Measurements from ENCODE around the gene LDLRAD4. TPM values are rescaled to one million over a fixed set of nuclear protein-coding genes. Genes with fewer than 3 reads are reported as not detected.

LDLRAD4 gene
- total RNA-seq, 1 experiment from 2014 or later, result 3.6 TPM

DNA sequence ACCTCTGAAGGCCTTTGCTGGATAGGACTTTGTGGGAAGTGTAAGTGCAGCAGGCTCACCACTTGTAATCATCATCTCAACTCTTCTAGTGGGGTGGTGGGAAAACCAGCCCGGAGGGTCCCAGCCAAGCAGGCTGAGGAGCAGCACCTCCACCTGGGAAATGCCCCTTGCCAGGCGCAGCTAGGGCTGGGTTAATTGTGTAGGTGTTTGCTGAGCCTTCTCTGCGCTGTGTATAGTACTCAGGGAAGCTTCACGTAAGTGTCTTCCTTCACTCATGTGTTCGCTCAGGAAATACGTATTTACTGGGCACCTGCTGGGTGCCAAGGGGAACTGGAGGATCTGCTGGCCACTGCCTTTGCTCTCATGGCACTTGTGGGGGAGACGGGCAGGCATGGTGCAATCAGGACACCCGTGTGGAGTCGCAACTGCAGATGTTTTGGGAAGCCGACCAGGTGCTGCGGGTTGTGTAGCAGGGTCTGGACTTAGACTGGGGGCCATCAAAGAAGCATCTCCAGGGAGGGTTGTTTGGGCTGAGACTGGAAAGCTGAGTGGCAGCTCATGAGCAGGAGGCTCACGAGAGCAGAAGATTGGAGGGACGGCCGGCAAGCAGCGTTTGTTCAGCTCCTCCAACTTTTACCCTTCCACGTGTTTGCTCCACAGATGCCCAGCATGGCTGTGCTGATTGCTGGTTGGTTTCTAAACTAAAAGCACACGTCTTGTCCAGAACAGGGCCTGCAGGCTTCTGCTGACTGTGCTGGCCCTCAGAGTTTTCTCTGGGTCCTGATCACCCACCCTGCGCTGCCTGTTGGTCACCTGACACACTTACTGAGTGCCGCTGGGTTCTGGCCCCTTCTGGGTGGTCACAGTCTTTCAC, 164.6 kb downstream of the LDLRAD4 start:
- no TSS peak for BruUV-seq (replicated peaks)
- no peaks in the 10 kb centered on the region for H3K36me3 ChIP-seq (ENCODE audit: insufficient read depth, low read length, poor library complexity, severe bottlenecking)
- no peaks in the 10 kb centered on the region for H3K9me3 ChIP-seq (ENCODE audit: low read depth, low read length, poor library complexity, severe bottlenecking)
- no peak for TF ChIP-seq EZH2 (IDR thresholded peaks at IDR 0.05; ENCODE audit: borderline replicate concordance, low read depth, low read length, poor library complexity, severe bottlenecking)
- H3K27me3 ChIP-seq (replicated peaks; ENCODE audit: insufficient read depth, low read depth, low read length, poor library complexity), result no peaks in the 10 kb centered on the region
- peaks cover 9% of the 10 kb centered on the region for H3K4me1 ChIP-seq (ENCODE audit: insufficient read depth, low read length, poor library complexity, severe bottlenecking)
- intact Hi-C loops (cut with micrococcal nuclease; ENCODE audit: unreplicated experiment), result no loop called here
- H3K27ac ChIP-seq (ENCODE audit: low read depth, low read length, poor library complexity, severe bottlenecking), result no peak overlapping the region
- no peak overlapping the region for H3K4me3 ChIP-seq (ENCODE audit: low read depth, low read length, poor library complexity, severe bottlenecking)
- CTCF ChIA-PET, result no interaction called here
- DNase-seq (ENCODE audit: low spot score), result no peak
- POLR2A ChIA-PET (ENCODE audit: low non-redundant PET), result no interaction called here

- CTCF ChIA-PET, result no interaction called here
- POLR2A ChIA-PET (ENCODE audit: low non-redundant PET), result no interaction called here
- intact Hi-C loops (cut with micrococcal nuclease; ENCODE audit: unreplicated experiment), result no loop called here
Observed at GRCh38 chr18:13386891-13387801, 168.6 kb downstream of the LDLRAD4 start.

DNA sequence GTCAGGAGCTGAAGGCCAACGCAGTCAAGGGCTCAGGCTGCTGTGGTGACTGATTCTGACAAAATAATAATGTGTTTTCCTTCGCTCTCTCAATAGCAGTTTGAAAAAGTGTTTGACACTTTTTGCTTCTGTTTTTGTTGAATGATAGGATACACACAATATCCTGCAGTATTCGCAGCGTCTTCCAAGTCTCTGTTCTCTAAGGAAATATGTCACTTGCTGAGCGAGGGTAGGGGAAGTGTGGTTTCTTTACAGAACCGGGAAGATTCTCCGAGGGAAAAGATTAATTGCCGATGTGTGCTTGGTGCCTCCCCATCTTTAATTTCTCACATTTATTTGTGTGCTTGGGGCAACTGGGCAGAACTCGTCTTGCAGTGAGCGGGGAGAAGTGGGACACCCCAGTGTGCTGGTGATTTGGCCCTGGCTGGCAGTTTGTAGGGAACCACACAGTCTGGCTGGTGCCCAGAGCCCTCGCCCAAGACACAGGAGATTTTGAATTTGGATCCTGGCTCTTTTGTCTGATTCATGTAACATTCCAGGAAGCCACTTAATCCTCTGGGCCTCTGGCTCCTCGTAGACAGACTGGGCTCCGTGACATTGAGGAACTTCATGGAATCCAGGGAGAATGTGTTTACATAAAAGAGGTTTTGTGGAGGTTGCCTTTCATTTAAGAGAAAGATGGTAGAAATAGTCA, 169.4 kb downstream of the LDLRAD4 start:
- Histone ChIP-seq H3K9me3 (ENCODE audit: low read depth, low read length, poor library complexity, severe bottlenecking) (no peaks in the 10 kb centered on the region), H3K36me3 (ENCODE audit: insufficient read depth, low read length, poor library complexity, severe bottlenecking) (no peaks in the 10 kb centered on the region), H3K4me1 (ENCODE audit: insufficient read depth, low read length, poor library complexity, severe bottlenecking) (no peaks in the 10 kb centered on the region), H3K27ac (ENCODE audit: low read depth, low read length, poor library complexity, severe bottlenecking) (no peak overlapping the region), H3K4me3 (ENCODE audit: low read depth, low read length, poor library complexity, severe bottlenecking) (no peak overlapping the region), H3K27me3 (replicated peaks; ENCODE audit: insufficient read depth, low read depth, low read length, poor library complexity) (no peaks in the 10 kb centered on the region)
- no peak for DNase-seq (ENCODE audit: low spot score)
- no TSS peak for BruUV-seq (replicated peaks)
- intact Hi-C loops (cut with micrococcal nuclease; ENCODE audit: unreplicated experiment), result no loop called here
- POLR2A ChIA-PET (ENCODE audit: low non-redundant PET), result no interaction called here
- no peak for TF ChIP-seq EZH2 (IDR thresholded peaks at IDR 0.05; ENCODE audit: borderline replicate concordance, low read depth, low read length, poor library complexity, severe bottlenecking)
- TF ChIP-seq, protein P1, sequence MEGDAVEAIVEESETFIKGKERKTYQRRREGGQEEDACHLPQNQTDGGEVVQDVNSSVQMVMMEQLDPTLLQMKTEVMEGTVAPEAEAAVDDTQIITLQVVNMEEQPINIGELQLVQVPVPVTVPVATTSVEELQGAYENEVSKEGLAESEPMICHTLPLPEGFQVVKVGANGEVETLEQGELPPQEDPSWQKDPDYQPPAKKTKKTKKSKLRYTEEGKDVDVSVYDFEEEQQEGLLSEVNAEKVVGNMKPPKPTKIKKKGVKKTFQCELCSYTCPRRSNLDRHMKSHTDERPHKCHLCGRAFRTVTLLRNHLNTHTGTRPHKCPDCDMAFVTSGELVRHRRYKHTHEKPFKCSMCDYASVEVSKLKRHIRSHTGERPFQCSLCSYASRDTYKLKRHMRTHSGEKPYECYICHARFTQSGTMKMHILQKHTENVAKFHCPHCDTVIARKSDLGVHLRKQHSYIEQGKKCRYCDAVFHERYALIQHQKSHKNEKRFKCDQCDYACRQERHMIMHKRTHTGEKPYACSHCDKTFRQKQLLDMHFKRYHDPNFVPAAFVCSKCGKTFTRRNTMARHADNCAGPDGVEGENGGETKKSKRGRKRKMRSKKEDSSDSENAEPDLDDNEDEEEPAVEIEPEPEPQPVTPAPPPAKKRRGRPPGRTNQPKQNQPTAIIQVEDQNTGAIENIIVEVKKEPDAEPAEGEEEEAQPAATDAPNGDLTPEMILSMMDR (conservative IDR thresholded peaks at IDR 0.05; ENCODE audit: low read depth, low read length), result no peak
- CTCF ChIA-PET, result no interaction called here

More at GRCh38 chr18:13386891-13387801, 168.6 kb downstream of the LDLRAD4 start:
- no peaks in the 10 kb centered on the region for H3K9me3 ChIP-seq (ENCODE audit: low read depth, low read length, poor library complexity, severe bottlenecking)
- peaks cover 6% of the 10 kb centered on the region for H3K4me1 ChIP-seq (ENCODE audit: insufficient read depth, low read length, poor library complexity, severe bottlenecking)
- TF ChIP-seq, protein P1 (conservative IDR thresholded peaks at IDR 0.05; ENCODE audit: low read depth, low read length), result no peak
- TF ChIP-seq EZH2 (IDR thresholded peaks at IDR 0.05; ENCODE audit: borderline replicate concordance, low read depth, low read length, poor library complexity, severe bottlenecking), result no peak
- no TSS peak for BruUV-seq (replicated peaks)
- no peak overlapping the region for H3K4me3 ChIP-seq (ENCODE audit: low read depth, low read length, poor library complexity, severe bottlenecking)
- no peaks in the 10 kb centered on the region for H3K36me3 ChIP-seq (ENCODE audit: insufficient read depth, low read length, poor library complexity, severe bottlenecking)
- H3K27ac ChIP-seq (ENCODE audit: low read depth, low read length, poor library complexity, severe bottlenecking), result no peak overlapping the region
- DNase-seq (ENCODE audit: low spot score), result no peak
- H3K27me3 ChIP-seq (replicated peaks; ENCODE audit: insufficient read depth, low read depth, low read length, poor library complexity), result no peaks in the 10 kb centered on the region

Measured in A673 (cell line).